IPS-NIHi7 (cell line): ENCODE results near the gene PRKCB.
A peak's percentile ranks its signal among the peaks of the same experiment; 100 is the strongest.

Source experiments
- DNase-seq: peaks from one replicate; pipeline ENCODE4 v3.0.0; 2012; ENCODE audit warnings: mixed read lengths; ENCODE audit errors: extremely low spot score

The PRKCB gene

DNA sequence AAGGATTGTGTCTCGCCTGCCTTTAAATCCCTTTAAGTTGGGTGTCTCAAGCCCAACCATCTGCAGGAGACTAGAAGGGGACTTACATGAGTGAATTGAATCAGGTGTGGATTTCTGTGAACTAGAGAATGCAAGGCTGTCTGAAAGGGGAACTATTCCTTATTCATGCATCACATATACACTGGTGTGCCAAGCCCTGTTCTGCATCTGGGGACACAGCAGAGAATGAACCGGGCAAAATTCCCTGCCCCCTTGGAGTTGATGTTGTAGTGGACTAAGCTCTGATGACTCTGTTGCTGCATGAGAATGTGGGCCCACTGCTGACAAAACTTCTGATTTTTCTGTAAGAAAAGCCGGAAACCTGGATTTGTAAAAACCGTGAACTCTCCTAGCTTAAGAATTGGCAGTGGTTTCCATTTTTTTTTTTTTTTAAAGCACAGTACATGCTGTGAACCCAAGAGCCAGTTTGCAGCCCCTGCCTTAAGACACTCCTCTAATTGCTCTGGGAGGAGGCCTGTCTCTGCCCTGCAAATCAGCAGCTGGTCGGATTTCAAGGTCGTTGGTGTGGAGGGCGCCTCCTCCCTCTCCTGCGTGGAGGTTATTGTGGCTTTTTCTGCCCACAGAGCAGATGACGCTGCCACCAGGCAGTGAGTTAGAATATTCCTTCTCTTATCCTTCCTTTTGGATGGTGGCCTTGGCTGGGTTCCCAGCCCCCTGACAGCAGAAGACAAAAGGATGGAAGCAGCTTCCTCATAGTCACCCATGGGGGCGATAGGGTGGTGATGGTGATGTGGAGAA, 131.0 kb downstream of the PRKCB start:
- no peak for DNase-seq

DNA sequence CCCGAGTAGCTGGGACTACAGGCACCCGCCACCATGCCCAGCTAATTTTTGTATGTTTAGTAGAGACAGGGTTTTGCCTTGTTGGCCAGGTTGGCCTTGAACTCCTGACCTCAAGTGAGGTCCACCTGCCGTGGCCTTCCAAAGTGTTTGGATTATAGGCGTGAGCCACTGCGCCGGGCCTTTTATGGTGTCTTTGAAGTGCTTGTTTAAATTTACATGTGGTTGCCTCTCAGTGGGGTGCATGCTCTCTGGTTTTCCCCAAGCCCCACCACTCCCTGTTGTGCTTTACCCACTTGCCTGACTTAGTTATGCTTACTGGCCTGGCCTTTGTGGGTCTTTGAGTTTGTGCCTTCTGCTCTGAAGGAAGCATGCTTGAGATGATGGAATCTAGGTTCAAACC, 132.0 kb downstream of the PRKCB start:
- DNase-seq: no peak

DNA sequence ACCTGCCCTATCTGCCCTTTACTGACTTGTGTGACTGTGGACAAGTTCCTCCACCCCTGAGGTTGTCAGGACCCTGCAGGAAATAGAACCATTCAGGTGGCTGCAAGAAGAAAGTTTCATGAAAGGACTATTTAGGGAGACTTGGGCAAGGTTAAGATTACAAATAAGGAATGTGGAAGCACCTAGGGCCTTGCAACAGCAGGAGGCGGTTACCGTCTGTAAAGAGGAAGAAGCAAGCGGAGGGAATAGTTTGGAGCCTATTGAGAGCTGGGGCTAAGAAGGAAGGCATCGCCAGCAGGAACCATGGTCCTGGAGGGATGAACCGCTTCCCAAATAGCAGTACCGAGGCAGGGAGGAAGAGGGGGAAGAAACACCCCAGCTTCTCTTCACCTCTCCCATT, 132.4 kb downstream of the PRKCB start:
- DNase-seq: no peak

DNA sequence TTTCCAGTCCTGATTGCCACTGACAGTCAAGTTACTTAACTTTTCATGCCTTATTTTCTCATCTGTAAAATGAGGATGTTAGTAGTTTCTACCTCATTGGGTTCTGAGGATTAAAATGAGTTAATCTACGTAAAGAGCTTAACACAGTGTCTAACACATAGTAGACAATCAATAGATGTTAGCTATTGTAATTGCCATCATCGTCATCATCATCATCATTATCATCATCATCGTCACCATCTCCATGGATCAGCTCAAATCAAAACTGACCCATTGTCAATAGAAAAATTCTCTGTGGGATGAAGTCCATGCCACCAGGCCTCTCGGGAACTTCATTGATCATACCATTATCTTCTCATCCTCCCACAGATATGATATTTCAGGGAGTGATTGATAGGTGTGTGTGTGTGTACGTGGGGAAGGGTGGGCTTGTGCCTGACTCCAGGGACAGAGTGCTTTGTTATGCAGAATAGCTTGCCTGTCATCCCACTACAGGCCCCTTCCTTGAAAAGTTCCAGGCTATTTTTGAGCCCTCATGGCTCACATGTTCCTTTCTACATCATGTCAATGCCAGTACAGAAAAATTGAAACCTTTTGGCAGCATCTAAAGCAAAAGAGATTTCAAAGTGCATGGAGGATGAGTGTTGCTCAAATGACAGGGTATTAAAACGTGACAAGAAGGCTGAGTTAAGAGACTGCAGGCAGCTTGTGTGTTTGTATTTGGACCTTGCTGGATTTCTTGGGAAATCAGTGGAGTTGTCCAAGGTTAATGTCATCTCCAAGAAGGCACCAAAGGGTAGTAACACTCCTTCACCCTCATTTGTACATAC, 133.9 kb downstream of the PRKCB start:
- no peak for DNase-seq

DNA sequence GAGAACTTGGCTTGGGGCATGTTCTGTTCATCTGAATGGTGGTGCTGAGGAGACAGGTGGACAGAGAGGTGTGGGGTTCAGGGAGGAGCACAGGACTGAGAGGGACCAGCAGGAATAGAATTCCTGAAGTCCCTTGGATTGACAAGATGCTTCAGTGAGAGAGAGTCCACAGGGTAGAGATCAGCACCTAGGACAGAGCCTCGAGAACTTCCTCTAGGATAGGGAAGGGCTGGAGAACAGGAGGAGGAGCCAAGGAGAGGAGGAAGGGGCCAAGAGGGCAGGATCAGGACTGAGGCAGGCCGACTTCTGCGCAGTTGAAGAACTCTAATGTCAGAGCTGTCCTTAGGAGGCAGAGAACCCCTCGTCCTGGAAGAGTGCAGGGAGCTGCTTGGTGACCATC, 138.4 kb downstream of the PRKCB start:
- DNase-seq: peak; percentile 87

DNA sequence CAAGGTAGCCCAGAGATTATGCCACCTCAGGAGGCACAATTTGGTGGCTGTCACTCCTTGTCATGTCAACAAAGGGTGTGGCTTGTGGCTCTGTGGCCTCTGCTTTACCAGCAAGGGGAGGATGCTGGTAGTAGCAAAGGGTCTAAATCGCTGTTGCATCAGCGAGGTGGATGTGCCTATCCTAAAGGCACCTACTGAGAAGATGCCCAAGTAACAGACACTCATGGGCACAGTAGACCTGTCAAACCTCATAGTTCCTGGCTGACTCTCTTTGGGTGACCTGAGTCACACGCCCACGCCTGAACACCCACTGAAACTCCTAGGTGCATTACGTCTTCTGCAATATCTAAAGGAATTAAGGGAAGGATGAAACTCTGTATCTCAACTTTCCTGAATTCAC, 139.5 kb downstream of the PRKCB start:
- no peak for DNase-seq

DNA sequence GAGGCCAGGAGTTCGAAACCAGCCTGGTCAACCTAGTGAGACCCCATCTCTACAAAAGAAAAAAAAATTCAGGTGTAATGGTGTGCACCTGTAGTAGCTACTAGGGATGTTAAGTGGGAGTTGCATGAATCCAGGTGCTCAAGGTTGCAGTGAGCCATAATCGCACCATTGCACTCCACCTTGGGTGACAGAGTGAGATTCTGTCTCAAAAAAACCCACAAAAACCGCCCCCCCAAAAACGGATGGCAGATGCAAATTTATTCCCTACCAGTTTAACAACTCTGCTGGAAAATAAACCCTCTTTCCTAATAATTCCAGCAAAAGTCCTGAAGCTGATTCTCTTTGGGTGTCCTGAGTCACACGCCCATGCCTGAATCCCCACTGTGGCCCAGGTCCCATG, 140.3 kb downstream of the PRKCB start:
- DNase-seq: no peak

DNA sequence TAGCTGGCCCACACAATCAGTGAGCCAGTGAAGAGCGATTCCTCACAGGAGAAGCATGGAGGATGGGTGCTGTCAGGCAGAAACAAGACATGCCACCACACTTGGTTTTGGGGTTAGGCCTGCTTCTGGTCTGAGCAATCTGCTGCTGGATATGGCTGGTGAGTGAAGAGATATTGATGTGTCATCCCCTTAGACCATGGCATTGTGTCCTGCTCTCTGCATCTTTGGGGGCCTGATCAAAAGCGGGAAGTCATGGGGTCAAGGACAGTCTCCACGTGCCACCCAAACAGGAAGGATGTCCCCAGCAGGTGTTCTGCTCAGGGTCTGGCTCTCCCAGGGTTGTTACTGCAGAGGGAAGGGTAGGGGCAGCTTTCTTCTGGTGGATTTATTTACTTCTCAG, 140.7 kb downstream of the PRKCB start:
- no peak for DNase-seq

DNA sequence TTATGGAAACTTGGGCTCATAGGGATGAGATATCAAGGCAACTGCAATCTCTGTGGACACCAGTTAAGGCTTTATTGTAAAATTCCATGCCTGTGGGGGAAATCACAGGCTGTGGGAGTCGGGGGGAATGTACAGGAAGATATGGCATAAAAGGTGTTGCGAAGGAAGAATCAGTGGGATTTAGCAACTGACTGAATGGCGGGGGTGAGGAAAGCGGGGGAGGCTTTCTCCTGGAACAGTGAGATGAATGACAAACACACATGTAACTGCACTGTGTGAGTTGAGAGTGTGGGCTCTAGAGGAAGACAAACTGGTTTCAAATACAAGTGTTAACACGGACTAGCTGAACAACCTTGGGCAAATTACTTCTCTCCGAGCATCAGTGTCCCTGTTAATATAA, 143.7 kb downstream of the PRKCB start:
- no peak for DNase-seq

DNA sequence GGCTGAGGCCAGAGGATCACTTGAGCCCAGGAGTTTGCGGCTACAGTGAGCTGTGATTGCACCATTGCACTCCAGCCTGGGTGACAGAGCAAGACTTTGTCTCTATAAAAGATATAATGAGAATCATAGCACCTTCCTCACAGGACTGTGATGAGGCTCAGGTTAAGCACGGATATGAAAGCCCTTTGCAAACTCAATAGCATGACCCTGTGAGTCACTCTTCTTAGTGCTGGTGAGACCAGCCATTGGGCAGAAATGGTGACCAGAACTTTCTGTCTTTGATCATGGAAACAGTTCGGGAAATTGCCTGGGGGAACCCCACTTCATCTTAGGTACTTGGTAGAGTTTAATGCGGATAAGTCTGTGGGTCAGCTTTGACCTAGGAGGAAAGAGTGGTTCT, 144.2 kb downstream of the PRKCB start:
- DNase-seq: no peak

DNA sequence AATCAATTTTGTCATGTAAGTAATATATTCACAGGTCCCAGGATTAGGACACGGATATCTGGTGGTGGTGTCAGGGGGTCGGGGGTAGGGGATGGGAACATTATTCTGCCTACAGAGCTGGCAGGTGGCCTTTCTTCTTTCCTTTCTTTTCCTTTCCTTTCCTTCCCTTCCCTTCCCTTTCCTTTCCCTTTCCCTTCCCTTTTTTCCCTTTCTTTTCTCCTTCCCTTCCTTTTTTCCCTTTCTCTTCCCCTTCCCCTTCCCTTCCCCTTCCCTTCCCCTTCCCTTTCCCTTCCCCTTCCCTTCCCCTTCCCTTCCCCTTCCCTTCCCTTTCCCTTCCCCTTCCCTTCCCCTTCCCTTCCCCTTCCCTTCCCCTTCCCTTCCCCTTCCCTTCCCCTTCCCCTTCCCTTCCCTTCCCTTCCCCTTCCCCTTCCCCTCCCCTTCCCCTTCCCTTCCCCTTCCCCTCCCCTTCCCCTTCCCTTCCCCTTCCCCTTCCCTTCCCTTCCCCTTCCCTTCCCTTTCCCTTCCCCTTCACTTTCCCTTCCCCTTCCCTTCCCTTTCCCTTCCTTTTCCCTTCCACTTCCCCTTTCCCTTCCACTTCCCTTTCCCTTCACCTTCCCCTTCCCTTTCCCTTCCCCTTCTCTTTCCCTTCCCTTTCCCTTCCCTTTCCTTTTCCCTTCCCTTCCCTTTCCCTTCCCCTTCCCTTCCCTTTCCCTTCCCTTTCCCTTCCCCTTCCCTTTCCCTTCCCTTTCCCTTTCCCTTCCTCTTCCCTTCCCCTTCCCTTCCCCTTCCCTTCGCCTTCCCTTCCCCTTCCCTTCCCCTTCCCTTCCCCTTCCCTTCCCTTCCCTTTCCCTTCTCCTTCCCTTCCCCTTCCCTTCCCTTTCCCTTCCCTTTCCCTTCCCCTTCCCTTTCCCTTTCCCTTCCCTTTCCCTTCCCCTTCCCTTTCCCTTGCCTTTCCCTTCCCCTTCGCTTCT, 145.9 kb downstream of the PRKCB start:
- no peak for DNase-seq

DNA sequence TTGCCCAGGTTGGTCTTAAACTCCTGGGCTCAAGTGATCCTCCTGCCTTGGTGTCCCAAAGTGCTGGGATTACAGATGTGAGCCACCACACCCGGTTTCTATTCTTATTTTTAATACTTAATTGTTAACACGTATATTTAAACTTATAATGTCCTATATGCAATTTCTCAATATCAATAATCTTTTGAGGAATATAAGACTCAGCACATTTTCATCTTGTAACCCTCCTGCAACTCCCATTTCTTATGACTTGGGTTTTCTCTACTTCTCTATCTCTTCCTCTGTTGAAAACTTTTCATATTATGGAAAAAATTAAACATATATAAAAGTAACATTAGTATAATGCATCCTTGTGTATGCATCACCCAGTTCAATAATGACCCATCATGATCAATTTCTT, 150.7 kb downstream of the PRKCB start:
- DNase-seq: no peak

DNA sequence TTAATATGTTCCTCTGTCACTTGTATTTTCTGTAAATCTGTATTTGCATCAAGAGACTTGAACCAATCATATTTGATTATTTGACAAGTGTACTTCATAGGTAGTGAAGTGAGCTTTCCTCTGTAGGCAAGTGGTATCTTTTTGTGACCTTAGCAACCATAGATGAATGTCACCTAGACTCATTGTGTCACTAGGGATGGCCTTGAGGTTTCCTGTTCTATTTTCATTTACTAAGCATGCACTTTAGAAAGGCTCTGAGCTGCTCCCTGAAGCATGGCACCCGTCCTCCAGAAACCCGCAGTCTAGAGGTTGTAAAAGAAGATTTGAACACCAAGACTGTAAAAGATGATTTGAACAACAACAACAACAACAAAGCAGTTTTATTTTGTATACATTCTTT, 151.7 kb downstream of the PRKCB start:
- DNase-seq: no peak

DNA sequence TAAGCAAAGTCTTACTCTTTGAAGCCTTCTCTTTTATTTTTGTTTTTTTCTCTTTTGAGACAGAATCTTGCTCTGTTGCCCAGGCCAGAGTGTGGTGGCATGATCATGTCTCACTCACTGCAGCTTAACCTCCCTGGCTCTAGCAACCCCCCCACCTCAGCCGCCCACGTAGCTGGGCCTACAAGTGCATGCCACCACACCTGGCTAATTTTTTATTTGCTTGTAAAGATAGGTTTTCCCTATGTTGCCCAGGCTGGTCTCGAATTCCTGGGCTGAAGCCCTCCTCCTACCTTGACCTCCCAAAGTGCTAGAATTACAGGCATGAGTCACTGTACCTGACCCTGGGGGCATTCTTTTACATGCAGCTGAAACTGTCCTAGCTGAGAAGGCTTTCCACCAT, 154.7 kb downstream of the PRKCB start:
- DNase-seq: no peak

DNA sequence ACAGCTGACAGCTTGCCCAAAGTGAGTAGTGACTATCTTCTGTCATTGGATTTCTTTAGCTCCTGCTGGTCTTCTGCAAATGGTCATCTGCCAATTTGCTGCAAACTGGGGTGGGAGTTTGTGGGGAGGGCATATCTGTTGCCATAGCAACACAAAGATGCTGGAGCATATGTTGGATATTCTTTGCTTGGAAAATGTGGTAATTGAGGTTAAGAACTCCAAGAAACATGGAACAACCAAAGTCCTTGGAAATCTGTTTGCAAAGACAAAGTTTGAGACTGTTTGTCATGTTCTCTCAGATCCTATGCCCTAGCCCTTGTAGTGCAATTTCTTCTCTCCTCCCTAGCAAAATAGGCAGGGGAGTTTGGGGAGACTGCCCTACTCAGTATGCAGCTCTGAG, 155.3 kb downstream of the PRKCB start:
- DNase-seq: no peak

DNA sequence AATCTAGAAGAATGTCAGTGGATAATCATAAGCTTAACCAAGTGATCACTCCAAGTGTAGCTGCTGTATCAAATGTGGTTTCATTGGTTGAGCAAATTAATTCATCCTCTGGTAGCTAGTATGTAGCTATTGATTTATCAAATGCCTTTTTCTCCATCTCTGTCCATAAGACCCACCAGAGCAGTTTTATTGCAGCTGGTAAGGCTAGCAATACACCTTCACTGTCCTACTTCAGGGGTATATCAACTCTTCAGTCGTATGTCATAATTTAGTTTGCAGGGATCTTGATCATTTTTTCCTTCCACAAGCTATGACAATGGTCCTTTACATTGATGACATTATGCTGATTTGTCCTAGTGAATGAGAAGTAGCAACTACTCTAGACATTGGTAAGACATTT, 158.8 kb downstream of the PRKCB start:
- DNase-seq: no peak

DNA sequence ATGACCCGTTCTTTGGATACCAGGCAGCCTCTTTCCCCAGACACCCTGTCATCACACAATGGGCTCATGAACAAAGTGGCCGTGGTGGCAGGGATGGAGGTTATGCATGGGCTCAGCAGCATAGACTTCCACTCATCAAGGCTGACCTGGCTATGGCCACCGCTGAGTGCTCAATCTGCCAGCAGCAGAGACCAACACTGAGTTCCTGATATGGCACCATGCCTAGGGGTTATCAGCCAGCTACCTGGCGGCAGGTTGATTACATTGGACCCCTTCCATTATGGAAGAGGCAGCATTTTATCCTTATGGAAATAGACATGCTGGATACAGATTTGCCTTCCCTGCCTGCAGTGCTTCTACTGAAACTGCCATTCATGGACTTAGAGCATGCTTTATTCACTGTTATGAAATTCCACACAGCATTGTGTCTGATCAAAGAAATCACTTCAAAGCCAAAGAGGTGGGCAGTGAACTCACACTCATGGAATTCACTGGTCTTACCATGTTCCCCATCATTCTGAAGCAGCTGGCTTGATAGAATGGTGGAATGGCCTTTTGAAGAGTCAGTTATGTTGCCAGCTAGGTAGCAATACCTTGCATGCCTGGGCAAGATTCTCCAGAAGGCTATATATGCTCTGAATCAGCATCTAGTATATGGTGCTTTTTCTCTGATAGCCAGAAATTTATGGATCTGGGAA, 160.6 kb downstream of the PRKCB start:
- no peak for DNase-seq

DNA sequence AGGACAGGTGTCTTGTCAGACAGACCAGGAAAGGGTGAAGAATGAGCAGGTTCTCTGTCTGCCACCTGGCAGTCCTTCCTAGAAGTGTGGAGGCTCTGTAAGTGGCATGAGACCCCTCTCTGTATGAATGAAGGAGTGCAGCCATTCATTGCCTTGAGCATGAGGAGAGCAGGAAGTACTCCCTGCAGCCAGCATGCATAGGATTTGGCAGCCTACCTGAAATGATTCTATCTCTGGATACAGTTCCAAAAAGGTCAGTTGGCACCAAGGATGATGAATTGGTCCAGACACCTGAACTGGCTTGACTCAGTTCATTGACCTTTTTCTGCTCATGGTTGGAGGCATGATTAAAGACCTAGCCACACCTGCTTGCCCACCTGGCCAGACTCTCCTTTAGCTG, 163.0 kb downstream of the PRKCB start:
- DNase-seq: no peak

DNA sequence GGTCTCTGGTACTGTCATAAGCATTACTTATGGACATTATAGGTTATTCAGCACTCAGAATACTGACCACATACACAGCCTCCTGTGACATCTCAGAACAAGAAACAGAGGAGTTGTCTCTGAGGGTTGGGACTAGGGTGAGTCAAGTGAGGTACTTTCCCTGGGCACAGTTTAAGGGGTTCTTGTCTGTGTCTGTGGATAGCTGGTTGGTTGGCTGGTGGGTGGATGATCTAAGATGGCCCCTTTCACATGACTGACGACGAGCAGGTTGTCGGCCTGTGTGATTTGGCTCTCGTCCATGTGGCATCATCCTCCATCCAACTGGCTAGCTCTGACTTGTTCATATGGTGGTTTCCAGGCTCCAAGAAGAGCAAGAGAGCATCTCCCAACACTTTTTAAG, 163.9 kb downstream of the PRKCB start:
- DNase-seq: no peak

DNA sequence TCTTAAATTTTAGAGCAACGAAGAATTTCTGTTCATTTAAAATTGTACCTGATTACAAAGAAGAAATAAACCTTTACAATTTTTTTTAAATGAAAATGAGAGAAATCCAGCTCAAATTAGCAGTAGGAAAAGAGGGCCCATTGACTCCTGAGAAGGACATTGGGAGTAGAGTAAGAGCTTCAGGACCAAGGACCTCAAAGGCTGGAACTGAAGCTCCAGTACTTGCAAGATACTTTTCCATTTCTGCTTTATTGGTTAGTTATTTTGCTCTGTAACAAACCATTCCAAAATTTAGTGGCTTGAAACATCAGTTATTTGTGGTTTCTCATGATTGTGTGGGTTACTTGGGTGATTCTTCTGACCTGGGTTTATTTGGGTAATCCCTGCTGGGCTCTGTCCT, 165.9 kb downstream of the PRKCB start:
- no peak for DNase-seq

DNA sequence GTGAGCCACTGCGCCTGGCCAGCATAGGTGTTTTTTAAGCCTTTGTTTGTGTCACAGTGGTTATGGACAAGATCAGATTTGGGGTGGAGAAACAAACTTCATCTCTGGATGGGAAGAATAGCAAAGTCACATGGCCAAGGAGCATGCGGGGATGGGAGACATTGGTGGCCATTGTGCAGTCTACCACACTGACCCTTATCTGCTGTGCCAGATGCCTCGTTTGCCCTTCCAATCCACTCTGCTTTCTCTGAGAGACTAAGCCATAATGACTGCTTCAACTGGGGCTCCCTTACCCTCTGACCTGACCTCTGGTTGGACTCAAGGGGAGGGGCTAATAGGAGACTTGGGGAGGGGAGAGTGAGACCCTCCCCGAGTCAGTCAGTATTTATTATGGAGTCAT, 166.8 kb downstream of the PRKCB start:
- DNase-seq: no peak

DNA sequence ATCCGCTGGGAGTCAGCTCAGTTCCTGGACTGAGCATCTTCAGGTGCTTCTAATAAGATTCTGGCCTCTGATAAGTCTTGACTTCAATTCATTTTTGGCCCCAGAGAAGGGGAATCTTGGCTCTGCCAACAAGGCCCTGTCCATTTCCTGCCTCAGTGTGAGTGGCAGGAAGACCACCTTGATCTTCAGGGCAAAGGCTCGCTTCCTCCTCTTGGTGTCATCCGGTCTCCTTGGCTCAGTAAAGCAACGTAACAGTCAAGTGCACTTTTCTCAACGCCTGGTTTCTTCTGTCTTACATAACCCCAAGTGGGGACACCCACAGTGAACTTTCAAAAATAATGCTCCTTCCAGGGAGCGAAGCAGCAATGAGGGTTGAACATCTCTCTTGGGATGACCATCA, 169.8 kb downstream of the PRKCB start:
- DNase-seq: no peak
